CD4-positive, alpha-beta T cell treated with Interleukin-6 at 100 ng/mL for 8 hours (primary cell): ENCODE results near the gene SEC31A.
"Not testable (repeated sequence)": the region's sequence is repeated elsewhere in the genome, so short reads cannot be mapped to it uniquely, and the experiment has no call there.

Source experiments
- DNase-seq: peaks from one replicate; pipeline ENCODE4 v3.0.0-alpha.2; 2020; ENCODE audit warnings: mixed read lengths, low spot score

SEC31A gene

GRCh38 chr4:82890901-82891706 lies at the start of gene SEC31A:
SEC31A (minus strand) TSS chr4:82891153; CDS start chr4:82881936, 9,217 bp downstream.
- peak; percentile 95 for DNase-seq

- no peak for DNase-seq
Measured at GRCh38 chr4:82939414-82939813, 48.5 kb upstream of the SEC31A start.

- DNase-seq, result no peak
Measured at GRCh38 chr4:82934441-82934840, 43.5 kb upstream of the SEC31A start.

GRCh38 chr4:82930848-82931755 lies 40.1 kb upstream of the SEC31A start:
- DNase-seq, result no peak

DNA sequence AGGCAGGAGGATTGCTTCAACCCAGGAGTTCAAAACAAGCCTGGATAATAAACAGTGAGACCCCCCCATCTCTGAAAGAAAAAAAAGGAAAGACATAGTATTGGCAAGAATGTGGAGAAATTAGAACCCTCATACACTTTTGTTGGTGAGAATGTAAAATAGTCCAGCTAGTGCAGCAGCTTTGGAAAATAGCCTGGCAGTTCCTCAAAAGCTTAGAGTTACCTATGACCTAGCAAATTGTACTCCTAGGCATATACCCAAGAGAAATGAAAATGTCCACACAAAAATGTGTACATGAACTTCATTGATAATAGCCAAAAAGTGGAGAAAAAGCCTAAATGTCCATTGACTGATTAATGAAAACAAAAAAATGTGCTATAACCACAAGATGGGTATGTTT lies 30.8 kb upstream of the SEC31A start:
- no peak for DNase-seq

DNA sequence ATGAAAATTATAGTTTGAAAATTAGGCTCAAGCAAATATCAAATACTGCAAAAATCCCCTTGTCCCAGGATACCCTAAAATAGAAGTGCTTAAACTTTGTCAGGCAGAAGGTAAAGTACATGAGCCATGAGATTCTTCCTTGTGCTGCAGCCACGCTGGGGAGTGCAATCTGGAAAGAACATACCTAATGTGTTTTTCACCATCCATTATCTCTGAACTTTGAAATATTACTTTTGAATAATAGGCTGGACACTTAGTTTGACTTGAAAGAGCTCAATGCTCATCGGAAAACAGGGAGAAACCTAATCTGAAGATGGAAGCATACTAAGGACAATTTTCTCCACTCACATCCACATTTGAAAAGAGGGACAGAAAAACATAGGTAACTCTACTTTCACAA lies 28.4 kb upstream of the SEC31A start:
- no peak for DNase-seq

- DNase-seq, result no peak
Measured at GRCh38 chr4:82918091-82918490, 27.1 kb upstream of the SEC31A start.

GRCh38 chr4:82913968-82914367 lies 23.0 kb upstream of the SEC31A start:
- DNase-seq, result not testable (repeated sequence)

DNA sequence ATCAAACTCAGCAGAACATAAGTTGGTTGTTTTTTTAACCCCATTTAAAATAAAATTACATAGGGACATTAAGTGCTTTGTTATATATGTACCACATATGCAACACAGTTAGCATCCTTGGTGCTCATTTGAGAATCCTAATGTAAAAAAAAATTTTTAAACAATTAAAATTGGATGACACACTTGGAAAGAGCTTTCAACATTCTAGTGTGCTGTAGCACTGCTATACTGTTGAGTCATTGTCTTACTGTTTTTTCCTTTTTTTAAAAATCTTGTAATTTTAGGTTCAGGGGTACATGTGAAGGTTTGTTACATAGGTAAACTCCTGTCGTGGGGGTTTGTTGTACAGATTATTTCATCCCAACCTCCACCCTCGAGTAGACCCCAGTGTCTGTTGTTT lies 22.4 kb upstream of the SEC31A start:
- DNase-seq, result no peak

- DNase-seq, result no peak
Measured at GRCh38 chr4:82909326-82909725, 18.4 kb upstream of the SEC31A start.

GRCh38 chr4:82906469-82906868 lies 15.5 kb upstream of the SEC31A start:
- no peak for DNase-seq

- peak; percentile 36 for DNase-seq
Measured at GRCh38 chr4:82905205-82905604, 14.3 kb upstream of the SEC31A start.

DNA sequence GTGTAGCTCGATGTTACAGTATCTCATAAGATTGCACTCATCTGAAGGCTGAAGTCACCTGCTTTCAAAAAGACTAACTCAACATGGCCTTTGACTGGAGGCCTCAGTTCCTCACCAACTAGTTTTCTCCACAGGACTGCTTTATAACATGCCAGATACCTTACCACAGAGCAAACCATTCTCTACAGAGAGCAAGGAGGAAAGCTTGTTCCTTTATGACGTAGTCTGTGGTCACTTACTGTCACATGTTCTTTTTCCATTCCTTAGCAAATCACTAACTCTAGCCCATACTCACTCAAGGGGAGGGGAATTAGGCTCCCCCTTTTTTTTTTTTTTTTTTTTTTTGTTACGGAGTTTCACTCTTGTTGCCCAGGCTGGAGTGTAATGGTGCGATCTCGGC lies 12.8 kb upstream of the SEC31A start:
- no peak for DNase-seq

- no peak for DNase-seq
Measured at GRCh38 chr4:82901183-82901718, 10.3 kb upstream of the SEC31A start.

GRCh38 chr4:82900411-82901182 lies 9.6 kb upstream of the SEC31A start, which contains the start of gene THAP9:
THAP9 (plus strand) TSS chr4:82900735; CDS start chr4:82900803, 68 bp downstream.
- peak; percentile 98 for DNase-seq

GRCh38 chr4:82900066-82900410 lies 9.1 kb upstream of the SEC31A start:
- DNase-seq, result no peak

GRCh38 chr4:82899374-82900065 lies 8.6 kb upstream of the SEC31A start:
- no peak for DNase-seq

- DNase-seq, result no peak
Measured at GRCh38 chr4:82898322-82899243, 7.6 kb upstream of the SEC31A start.

GRCh38 chr4:82896755-82897154 lies 5.8 kb upstream of the SEC31A start:
- no peak for DNase-seq

DNA sequence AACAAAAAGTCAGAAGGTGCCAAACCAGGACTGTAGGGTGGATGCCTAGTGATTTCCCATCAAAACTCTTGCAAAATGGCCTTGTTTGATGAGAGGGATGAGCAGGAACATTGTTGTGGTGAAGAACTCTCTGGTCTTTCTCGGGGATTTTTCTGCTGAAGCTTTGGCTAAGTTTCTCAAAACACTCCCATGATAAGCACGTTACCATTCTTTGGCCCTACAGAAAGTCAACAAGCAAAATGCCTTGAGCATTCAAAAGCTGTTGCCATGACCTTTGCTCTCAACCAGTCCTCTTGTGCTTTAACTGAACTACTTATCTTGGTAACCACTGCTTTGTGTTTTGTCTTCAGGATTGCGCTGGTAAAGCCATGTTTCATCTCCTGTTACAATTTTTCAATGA lies 3.0 kb upstream of the SEC31A start:
- no peak for DNase-seq
